GM23338 (cell line): Measurements from ENCODE around the gene SULT1B1. TPM values are rescaled to one million over a fixed set of nuclear protein-coding genes. Genes with fewer than 3 reads are reported as not detected.

Source experiments
- ATAC-seq: fragments of 200-7000 bp; cut with Tn5 transposase; 3 replicates; pipeline ENCODE4 v1.9.1; 2020
- DNase-seq: peaks from one replicate; pipeline ENCODE4 v3.0.0-alpha.2; 2015; ENCODE audit warnings: low spot score
- H2AFZ ChIP-seq: fragments of 200-600 bp; sonication (generic); 2 replicates; pipeline ENCODE4 v1.8.0; 2016; ENCODE audit warnings: antibody characterized with exemption, mild to moderate bottlenecking, moderate library complexity
- H3F3A ChIP-seq: fragments of 200-600 bp; sonication (generic); replicated peaks from 2 replicates; pipeline ENCODE4 v1.8.0; 2017; ENCODE audit warnings: antibody characterized with exemption, mixed run types, low read depth
- H3K27ac ChIP-seq: fragments of 200-600 bp; sonication (generic); 2 replicates; pipeline ENCODE4 v1.6.1; 2016; ENCODE audit warnings: low read depth
- H3K27me3 ChIP-seq: fragments of 200-600 bp; sonication (generic); 2 replicates; pipeline ENCODE4 v1.8.0; 2016; ENCODE audit warnings: mild to moderate bottlenecking, mixed run types, moderate library complexity; ENCODE audit not compliant: insufficient read depth
- H3K36me3 ChIP-seq: fragments of 200-600 bp; sonication (generic); 2 replicates; pipeline ENCODE4 v1.8.0; 2016; ENCODE audit warnings: mild to moderate bottlenecking; ENCODE audit not compliant: insufficient read depth
- H3K4me1 ChIP-seq: fragments of 200-600 bp; sonication (generic); 2 replicates; pipeline ENCODE4 v1.8.0; 2016; ENCODE audit warnings: mild to moderate bottlenecking, moderate library complexity; ENCODE audit not compliant: insufficient read depth
- H3K4me2 ChIP-seq: fragments of 200-600 bp; sonication (generic); 2 replicates; pipeline ENCODE4 v1.7.1; 2017; ENCODE audit warnings: mixed run types
- H3K4me3 ChIP-seq: fragments of 200-600 bp; sonication (generic); 2 replicates; pipeline ENCODE4 v1.6.1; 2016; ENCODE audit warnings: mixed run types
- H3K79me2 ChIP-seq: fragments of 200-600 bp; sonication (generic); replicated peaks from 2 replicates; pipeline ENCODE4 v1.8.0; 2017; ENCODE audit warnings: mild to moderate bottlenecking; ENCODE audit not compliant: insufficient read depth
- H3K9me2 ChIP-seq: fragments of 200-600 bp; sonication (generic); 2 replicates; pipeline ENCODE4 v1.8.0; 2017; ENCODE audit not compliant: insufficient read depth
- H4K20me1 ChIP-seq: fragments of 200-600 bp; sonication (generic); replicated peaks from 2 replicates; pipeline ENCODE4 v1.8.0; 2017; ENCODE audit warnings: mild to moderate bottlenecking; ENCODE audit not compliant: insufficient read depth
- H3K27ac Mint-ChIP-seq: 2 replicates; pipeline ENCODE4 v1.8.0; 2020; ENCODE audit warnings: inconsistent platforms, mild to moderate bottlenecking, moderate library complexity, mixed read lengths
- H3K27me3 Mint-ChIP-seq: 3 replicates; pipeline ENCODE4 v1.8.0; 2022; ENCODE audit warnings: low read depth, mild to moderate bottlenecking, moderate library complexity, mixed read lengths, inconsistent platforms; ENCODE audit not compliant: insufficient read depth, poor library complexity
- H3K36me3 Mint-ChIP-seq: 3 replicates; pipeline ENCODE4 v1.8.0; 2021; ENCODE audit warnings: low read depth, mild to moderate bottlenecking, inconsistent platforms, moderate library complexity, mixed read lengths
- H3K4me1 Mint-ChIP-seq: 3 replicates; pipeline ENCODE4 v1.8.0; 2020; ENCODE audit warnings: mild to moderate bottlenecking, inconsistent platforms, mixed read lengths
- H3K4me3 Mint-ChIP-seq: 3 replicates; pipeline ENCODE4 v1.8.0; 2021; ENCODE audit warnings: moderate library complexity, mild to moderate bottlenecking, inconsistent platforms, mixed read lengths
- H3K9me3 Mint-ChIP-seq: 3 replicates; pipeline ENCODE4 v1.8.0; 2020; ENCODE audit warnings: moderate library complexity, mild to moderate bottlenecking, inconsistent platforms, mixed read lengths
- JUNB ChIP-seq: IDR thresholded peaks from one replicate; pipeline ENCODE4 v1.6.1; 2016; ENCODE audit warnings: antibody characterized with exemption; ENCODE audit not compliant: unreplicated experiment
- NANOG ChIP-seq: IDR thresholded peaks from 2 replicates; pipeline ENCODE4 v1.6.1; 2016; ENCODE audit warnings: antibody characterized with exemption, borderline replicate concordance
- POLR2AphosphoS5 ChIP-seq: IDR thresholded peaks from 2 replicates; pipeline ENCODE4 v1.6.1; 2016; ENCODE audit warnings: antibody characterized with exemption, low read depth
- STAT1 ChIP-seq: IDR thresholded peaks from one replicate; pipeline ENCODE4 v1.6.1; 2016; ENCODE audit warnings: antibody characterized with exemption; ENCODE audit not compliant: unreplicated experiment
- ZNF331 ChIP-seq: fragments of 250-450 bp; sonication (Bioruptor Pico); IDR thresholded peaks from 2 replicates; pipeline ENCODE4 v1.5.0; 2020; ENCODE audit warnings: low read depth, mild to moderate bottlenecking, moderate library complexity
- polyA plus RNA-seq: library from polyadenylated mRNA; unstranded; fragments of >200 nt; fragmentation: Nextera tagmentation; extraction: Ambion mirVana; gene quantifications from 2 replicates; pipeline ENCODE4 v1.2.1, GENCODE V29; 2016
- total RNA-seq: library from RNA; depleted of rRNA; stranded (reverse); fragments of >200 nt; shearing (Covaris generic); gene quantifications from 2 replicates; pipeline ENCODE4 v1.2.3, GENCODE V29; 2014
- TF ChIP-seq, protein P1 (sequence below): fragments of 250-450 bp; sonication (Bioruptor Pico); IDR thresholded peaks from 2 replicates; pipeline ENCODE4 v1.5.0; 2020; ENCODE audit warnings: mild to moderate bottlenecking, moderate library complexity
- TF ChIP-seq, protein P2 (sequence below): IDR thresholded peaks from 2 replicates; pipeline ENCODE4 v1.6.1; 2016; ENCODE audit warnings: antibody characterized with exemption
- TF ChIP-seq, protein P3 (sequence below): IDR thresholded peaks from one replicate; pipeline ENCODE4 v1.6.1; 2018; ENCODE audit warnings: antibody characterized with exemption; ENCODE audit not compliant: unreplicated experiment

Gene SULT1B1
- total and polyA plus RNA-seq, 2 experiments from 2014 or later, result not detected

DNA sequence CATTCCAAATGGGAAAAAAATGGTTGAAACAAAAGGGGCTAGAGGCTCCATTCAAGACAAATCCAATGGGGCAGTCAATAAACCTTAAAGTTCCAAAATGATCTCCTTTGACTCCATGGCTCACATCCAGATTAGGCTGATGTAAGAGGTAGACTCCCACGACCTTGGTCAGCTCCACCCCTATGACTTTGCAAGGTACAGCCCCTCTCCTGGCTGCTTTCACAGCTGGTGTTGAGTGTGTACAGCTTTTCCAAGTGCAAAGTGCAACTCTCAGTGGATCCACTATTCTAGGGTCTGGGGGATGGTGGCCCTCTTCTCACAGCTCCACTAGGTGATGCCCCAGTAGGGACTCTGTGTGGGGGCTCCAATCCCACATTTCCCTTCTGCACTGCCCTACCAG is 21.5 kb downstream of the SULT1B1 start:
- DNase-seq, result no peak
- Mint-ChIP-seq H3K27me3 (no peaks in the 10 kb centered on the region), H3K9me3 (peaks cover 15% of the 10 kb centered on the region), H3K4me1 (no peaks in the 10 kb centered on the region), H3K4me3 (no peak overlapping the region), H3K36me3 (peaks cover 11% of the 10 kb centered on the region; the same call in 1 of the 3 replicates), H3K27ac (no peak overlapping the region)
- no peak for TF ChIP-seq POLR2AphosphoS5
- TF ChIP-seq STAT1, result no peak
- TF ChIP-seq NANOG, result no peak
- TF ChIP-seq, protein P1, sequence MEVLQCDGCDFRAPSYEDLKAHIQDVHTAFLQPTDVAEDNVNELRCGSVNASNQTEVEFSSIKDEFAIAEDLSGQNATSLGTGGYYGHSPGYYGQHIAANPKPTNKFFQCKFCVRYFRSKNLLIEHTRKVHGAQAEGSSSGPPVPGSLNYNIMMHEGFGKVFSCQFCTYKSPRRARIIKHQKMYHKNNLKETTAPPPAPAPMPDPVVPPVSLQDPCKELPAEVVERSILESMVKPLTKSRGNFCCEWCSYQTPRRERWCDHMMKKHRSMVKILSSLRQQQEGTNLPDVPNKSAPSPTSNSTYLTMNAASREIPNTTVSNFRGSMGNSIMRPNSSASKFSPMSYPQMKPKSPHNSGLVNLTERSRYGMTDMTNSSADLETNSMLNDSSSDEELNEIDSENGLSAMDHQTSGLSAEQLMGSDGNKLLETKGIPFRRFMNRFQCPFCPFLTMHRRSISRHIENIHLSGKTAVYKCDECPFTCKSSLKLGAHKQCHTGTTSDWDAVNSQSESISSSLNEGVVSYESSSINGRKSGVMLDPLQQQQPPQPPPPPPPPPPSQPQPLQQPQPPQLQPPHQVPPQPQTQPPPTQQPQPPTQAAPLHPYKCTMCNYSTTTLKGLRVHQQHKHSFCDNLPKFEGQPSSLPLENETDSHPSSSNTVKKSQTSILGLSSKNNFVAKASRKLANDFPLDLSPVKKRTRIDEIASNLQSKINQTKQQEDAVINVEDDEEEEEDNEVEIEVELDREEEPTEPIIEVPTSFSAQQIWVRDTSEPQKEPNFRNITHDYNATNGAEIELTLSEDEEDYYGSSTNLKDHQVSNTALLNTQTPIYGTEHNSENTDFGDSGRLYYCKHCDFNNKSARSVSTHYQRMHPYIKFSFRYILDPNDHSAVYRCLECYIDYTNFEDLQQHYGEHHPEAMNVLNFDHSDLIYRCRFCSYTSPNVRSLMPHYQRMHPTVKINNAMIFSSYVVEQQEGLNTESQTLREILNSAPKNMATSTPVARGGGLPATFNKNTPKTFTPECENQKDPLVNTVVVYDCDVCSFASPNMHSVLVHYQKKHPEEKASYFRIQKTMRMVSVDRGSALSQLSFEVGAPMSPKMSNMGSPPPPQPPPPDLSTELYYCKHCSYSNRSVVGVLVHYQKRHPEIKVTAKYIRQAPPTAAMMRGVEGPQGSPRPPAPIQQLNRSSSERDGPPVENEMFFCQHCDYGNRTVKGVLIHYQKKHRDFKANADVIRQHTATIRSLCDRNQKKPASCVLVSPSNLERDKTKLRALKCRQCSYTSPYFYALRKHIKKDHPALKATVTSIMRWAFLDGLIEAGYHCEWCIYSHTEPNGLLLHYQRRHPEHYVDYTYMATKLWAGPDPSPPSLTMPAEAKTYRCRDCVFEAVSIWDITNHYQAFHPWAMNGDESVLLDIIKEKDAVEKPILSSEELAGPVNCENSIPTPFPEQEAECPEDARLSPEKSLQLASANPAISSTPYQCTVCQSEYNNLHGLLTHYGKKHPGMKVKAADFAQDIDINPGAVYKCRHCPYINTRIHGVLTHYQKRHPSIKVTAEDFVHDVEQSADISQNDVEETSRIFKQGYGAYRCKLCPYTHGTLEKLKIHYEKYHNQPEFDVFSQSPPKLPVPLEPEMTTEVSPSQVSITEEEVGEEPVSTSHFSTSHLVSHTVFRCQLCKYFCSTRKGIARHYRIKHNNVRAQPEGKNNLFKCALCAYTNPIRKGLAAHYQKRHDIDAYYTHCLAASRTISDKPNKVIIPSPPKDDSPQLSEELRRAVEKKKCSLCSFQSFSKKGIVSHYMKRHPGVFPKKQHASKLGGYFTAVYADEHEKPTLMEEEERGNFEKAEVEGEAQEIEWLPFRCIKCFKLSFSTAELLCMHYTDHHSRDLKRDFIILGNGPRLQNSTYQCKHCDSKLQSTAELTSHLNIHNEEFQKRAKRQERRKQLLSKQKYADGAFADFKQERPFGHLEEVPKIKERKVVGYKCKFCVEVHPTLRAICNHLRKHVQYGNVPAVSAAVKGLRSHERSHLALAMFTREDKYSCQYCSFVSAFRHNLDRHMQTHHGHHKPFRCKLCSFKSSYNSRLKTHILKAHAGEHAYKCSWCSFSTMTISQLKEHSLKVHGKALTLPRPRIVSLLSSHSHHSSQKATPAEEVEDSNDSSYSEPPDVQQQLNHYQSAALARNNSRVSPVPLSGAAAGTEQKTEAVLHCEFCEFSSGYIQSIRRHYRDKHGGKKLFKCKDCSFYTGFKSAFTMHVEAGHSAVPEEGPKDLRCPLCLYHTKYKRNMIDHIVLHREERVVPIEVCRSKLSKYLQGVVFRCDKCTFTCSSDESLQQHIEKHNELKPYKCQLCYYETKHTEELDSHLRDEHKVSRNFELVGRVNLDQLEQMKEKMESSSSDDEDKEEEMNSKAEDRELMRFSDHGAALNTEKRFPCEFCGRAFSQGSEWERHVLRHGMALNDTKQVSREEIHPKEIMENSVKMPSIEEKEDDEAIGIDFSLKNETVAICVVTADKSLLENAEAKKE (CRISPR knock-in tag), result no peak
- TF ChIP-seq JUNB, result no peak
- Histone ChIP-seq H3K36me3 (no peaks in the 10 kb centered on the region), H3K27ac (no peak overlapping the region), H2AFZ (no peak overlapping the region), H3K4me3 (no peak overlapping the region), H3K9me2 (no peaks in the 10 kb centered on the region), H4K20me1 (no peaks in the 10 kb centered on the region), H3K27me3 (no peaks in the 10 kb centered on the region), H3K79me2 (no peaks in the 10 kb centered on the region), H3K4me2 (no peak overlapping the region), H3K4me1 (no peaks in the 10 kb centered on the region), H3F3A (no peaks in the 10 kb centered on the region)
- ATAC-seq, result no peak

DNA sequence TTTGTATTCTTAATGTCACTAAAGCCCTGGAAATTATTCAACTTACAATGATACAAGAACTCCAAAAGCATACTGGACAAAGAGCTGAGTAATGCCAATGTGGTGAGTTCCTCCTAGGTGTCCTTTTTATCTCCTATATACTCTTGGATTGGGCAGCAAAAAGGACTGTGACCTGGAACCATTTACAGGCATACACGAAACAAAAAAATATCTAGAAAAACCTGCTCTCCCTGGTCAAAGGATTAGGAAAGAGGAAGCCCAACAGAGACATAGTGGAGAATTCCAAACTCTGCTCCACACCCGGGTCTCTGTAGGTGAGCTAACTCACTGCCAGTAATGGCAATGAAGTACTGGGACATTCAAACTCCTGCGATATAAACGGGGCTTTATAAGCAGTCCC is 25.3 kb downstream of the SULT1B1 start:
- no peaks in the 10 kb centered on the region for H4K20me1 ChIP-seq
- ATAC-seq, result no peak
- no peak overlapping the region for H3K27ac ChIP-seq
- H3K4me3 Mint-ChIP-seq, result no peak overlapping the region
- peaks cover 15% of the 10 kb centered on the region for H3K9me3 Mint-ChIP-seq
- no peaks in the 10 kb centered on the region for H3K4me1 ChIP-seq
- H3K4me3 ChIP-seq, result no peak overlapping the region
- no peaks in the 10 kb centered on the region for H3K4me1 Mint-ChIP-seq
- H3F3A ChIP-seq, result no peaks in the 10 kb centered on the region
- no peaks in the 10 kb centered on the region for H3K27me3 Mint-ChIP-seq
- H3K27me3 ChIP-seq, result no peaks in the 10 kb centered on the region
- H2AFZ ChIP-seq, result peak overlapping the region; percentile 28; the same call in 1 of the 2 replicates
- peaks cover 11% of the 10 kb centered on the region; the same call in 1 of the 3 replicates for H3K36me3 Mint-ChIP-seq
- DNase-seq, result no peak
- no peak overlapping the region for H3K4me2 ChIP-seq
- H3K9me2 ChIP-seq, result no peaks in the 10 kb centered on the region
- no peak overlapping the region for H3K27ac Mint-ChIP-seq
- no peaks in the 10 kb centered on the region for H3K36me3 ChIP-seq
- no peaks in the 10 kb centered on the region for H3K79me2 ChIP-seq
- TF ChIP-seq, protein P2, sequence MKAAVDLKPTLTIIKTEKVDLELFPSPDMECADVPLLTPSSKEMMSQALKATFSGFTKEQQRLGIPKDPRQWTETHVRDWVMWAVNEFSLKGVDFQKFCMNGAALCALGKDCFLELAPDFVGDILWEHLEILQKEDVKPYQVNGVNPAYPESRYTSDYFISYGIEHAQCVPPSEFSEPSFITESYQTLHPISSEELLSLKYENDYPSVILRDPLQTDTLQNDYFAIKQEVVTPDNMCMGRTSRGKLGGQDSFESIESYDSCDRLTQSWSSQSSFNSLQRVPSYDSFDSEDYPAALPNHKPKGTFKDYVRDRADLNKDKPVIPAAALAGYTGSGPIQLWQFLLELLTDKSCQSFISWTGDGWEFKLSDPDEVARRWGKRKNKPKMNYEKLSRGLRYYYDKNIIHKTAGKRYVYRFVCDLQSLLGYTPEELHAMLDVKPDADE, result no peak
- TF ChIP-seq NANOG (no peak), ZNF331 (no peak)
- TF ChIP-seq, protein P3, sequence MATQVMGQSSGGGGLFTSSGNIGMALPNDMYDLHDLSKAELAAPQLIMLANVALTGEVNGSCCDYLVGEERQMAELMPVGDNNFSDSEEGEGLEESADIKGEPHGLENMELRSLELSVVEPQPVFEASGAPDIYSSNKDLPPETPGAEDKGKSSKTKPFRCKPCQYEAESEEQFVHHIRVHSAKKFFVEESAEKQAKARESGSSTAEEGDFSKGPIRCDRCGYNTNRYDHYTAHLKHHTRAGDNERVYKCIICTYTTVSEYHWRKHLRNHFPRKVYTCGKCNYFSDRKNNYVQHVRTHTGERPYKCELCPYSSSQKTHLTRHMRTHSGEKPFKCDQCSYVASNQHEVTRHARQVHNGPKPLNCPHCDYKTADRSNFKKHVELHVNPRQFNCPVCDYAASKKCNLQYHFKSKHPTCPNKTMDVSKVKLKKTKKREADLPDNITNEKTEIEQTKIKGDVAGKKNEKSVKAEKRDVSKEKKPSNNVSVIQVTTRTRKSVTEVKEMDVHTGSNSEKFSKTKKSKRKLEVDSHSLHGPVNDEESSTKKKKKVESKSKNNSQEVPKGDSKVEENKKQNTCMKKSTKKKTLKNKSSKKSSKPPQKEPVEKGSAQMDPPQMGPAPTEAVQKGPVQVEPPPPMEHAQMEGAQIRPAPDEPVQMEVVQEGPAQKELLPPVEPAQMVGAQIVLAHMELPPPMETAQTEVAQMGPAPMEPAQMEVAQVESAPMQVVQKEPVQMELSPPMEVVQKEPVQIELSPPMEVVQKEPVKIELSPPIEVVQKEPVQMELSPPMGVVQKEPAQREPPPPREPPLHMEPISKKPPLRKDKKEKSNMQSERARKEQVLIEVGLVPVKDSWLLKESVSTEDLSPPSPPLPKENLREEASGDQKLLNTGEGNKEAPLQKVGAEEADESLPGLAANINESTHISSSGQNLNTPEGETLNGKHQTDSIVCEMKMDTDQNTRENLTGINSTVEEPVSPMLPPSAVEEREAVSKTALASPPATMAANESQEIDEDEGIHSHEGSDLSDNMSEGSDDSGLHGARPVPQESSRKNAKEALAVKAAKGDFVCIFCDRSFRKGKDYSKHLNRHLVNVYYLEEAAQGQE, result no peak
